Measurements from ENCODE around the gene C12orf75. TPM values are rescaled to one million over a fixed set of nuclear protein-coding genes. Genes with fewer than 3 reads are reported as not detected.
A peak's percentile ranks its signal among the peaks of the same experiment; 100 is the strongest.

The C12orf75 gene
- total and polyA plus RNA-seq, 2 donors (not counting 3 experiments of a cell fraction or from before 2014, with no cell fraction given): 23.6 to 60.7 TPM

GRCh38 chr12:105382771-105383622 is 52.5 kb downstream of the C12orf75 start:
- no peaks in the 10 kb centered on the region for H3K9me1 ChIP-seq (replicated peaks; ENCODE audit: control insufficient read depth, extremely low read depth, insufficient read depth, low read length)
- peak overlapping the region; percentile 76 for H3K9ac ChIP-seq (replicated peaks; ENCODE audit: extremely low read depth, insufficient read depth, low read length)
- TF ChIP-seq FOS (IDR thresholded peaks at IDR 0.05; ENCODE audit: borderline replicate concordance, insufficient read depth, low read length) (peak; percentile 45), POLR2A (IDR thresholded peaks at IDR 0.05; ENCODE audit: low read depth, low read length) (no peak)
- TF ChIP-seq, protein P1, sequence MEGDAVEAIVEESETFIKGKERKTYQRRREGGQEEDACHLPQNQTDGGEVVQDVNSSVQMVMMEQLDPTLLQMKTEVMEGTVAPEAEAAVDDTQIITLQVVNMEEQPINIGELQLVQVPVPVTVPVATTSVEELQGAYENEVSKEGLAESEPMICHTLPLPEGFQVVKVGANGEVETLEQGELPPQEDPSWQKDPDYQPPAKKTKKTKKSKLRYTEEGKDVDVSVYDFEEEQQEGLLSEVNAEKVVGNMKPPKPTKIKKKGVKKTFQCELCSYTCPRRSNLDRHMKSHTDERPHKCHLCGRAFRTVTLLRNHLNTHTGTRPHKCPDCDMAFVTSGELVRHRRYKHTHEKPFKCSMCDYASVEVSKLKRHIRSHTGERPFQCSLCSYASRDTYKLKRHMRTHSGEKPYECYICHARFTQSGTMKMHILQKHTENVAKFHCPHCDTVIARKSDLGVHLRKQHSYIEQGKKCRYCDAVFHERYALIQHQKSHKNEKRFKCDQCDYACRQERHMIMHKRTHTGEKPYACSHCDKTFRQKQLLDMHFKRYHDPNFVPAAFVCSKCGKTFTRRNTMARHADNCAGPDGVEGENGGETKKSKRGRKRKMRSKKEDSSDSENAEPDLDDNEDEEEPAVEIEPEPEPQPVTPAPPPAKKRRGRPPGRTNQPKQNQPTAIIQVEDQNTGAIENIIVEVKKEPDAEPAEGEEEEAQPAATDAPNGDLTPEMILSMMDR (IDR thresholded peaks at IDR 0.05; ENCODE audit: extremely low read depth in 1 of 2, insufficient read depth in 1 of 2, low read depth in 1 of 2, low read length in 2 of 2): peak; percentile 43 to 65
- H2AFZ ChIP-seq (ENCODE audit: low read depth, low read length): peak overlapping the region; percentile 76
- H3K9me3 ChIP-seq (replicated peaks; ENCODE audit: control insufficient read depth, insufficient read depth, low read length): no peaks in the 10 kb centered on the region
- dilution Hi-C loops (cut with MboI; ENCODE audit: extremely low pct_ligation_motif_present, low sequenced_read_pairs): no loop called here
- intact Hi-C loops (cut with micrococcal nuclease): loop anchor here (1.0 to 10.0 kb wide), 8 partner anchors 52 to 1178 kb away; partner anchors contain the start of gene C12orf75
- peak overlapping the region; percentile 73 for H3K27ac ChIP-seq (ENCODE audit: insufficient read depth, low read depth, low read length)
- peaks cover 13% of the 10 kb centered on the region for H3K4me1 ChIP-seq (ENCODE audit: control insufficient read depth, extremely low read depth, insufficient read depth, low read length)
- peak overlapping the region; percentile 84 for H3K4me2 ChIP-seq (ENCODE audit: insufficient read depth, low read length)
- BruUV-seq (replicated peaks): TSS peak; percentile 47
- ChIA-PET POLR2A (no interaction called here), CTCF (interaction anchor here (0.6 to 3.0 kb wide), 42 partner anchors 8 to 1001 kb away, joined by 3 to 26 read pairs (median 4); partner anchors contain the start of genes APPL2 and C12orf75)
- DNase-seq (ENCODE audit: low read depth, low spot score) (peak; percentile 84), FAIRE-seq (peak; percentile 83)
- no peaks in the 10 kb centered on the region for H3K79me2 ChIP-seq (ENCODE audit: control insufficient read depth, insufficient read depth, low read length)
- no peaks in the 10 kb centered on the region for H4K20me1 ChIP-seq (replicated peaks; ENCODE audit: control insufficient read depth, extremely low read depth, insufficient read depth, low read length)
- H3K27me3 ChIP-seq (ENCODE audit: control insufficient read depth in 2 of 2, insufficient read depth in 2 of 2, low read length in 2 of 2): no peaks in the 10 kb centered on the region
- no peaks in the 10 kb centered on the region for H3K36me3 ChIP-seq (ENCODE audit: control insufficient read depth in 2 of 2, extremely low read depth in 1 of 2, insufficient read depth in 2 of 2, low read length in 2 of 2)
- H3K4me3 ChIP-seq (replicated peaks in 1 of 3; ENCODE audit: insufficient read depth in 1 of 3, low read depth in 1 of 3, low read length in 3 of 3): peak overlapping the region; percentile 24 to 62 (median 34)

DNA sequence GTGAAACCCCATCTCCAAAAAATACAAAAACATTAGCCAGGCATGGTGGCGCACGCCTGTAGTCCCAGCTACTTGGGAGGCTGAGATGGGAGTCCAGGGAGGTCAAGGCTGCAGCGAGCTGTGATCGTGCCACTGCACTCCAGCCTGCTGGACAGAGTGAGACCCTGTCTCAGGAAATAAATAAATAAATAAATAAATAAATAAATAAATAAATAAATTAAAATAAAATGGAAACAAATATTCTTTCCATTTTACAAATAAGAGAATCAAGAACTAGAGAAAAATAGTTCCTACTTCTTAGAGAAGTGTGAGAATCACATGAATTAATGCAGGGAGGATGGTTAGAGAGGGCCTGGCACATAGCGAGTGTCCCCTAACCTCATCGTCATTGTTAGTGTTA is 53.7 kb downstream of the C12orf75 start:
- Histone ChIP-seq H3K9me3 (replicated peaks; ENCODE audit: control insufficient read depth, insufficient read depth, low read length) (no peaks in the 10 kb centered on the region), H2AFZ (ENCODE audit: low read depth, low read length) (no peak overlapping the region), H3K79me2 (ENCODE audit: control insufficient read depth, insufficient read depth, low read length) (no peaks in the 10 kb centered on the region), H3K4me2 (ENCODE audit: insufficient read depth, low read length) (no peak overlapping the region), H3K4me1 (ENCODE audit: control insufficient read depth, extremely low read depth, insufficient read depth, low read length) (peaks cover 13% of the 10 kb centered on the region), H3K27me3 (ENCODE audit: control insufficient read depth in 2 of 2, insufficient read depth in 2 of 2, low read length in 2 of 2) (no peaks in the 10 kb centered on the region), H3K27ac (ENCODE audit: insufficient read depth, low read depth, low read length) (no peak overlapping the region), H3K36me3 (ENCODE audit: control insufficient read depth in 2 of 2, extremely low read depth in 1 of 2, insufficient read depth in 2 of 2, low read length in 2 of 2) (no peaks in the 10 kb centered on the region), H3K9ac (replicated peaks; ENCODE audit: extremely low read depth, insufficient read depth, low read length) (no peak overlapping the region), H4K20me1 (replicated peaks; ENCODE audit: control insufficient read depth, extremely low read depth, insufficient read depth, low read length) (no peaks in the 10 kb centered on the region), H3K4me3 (replicated peaks in 1 of 3; ENCODE audit: insufficient read depth in 1 of 3, low read depth in 1 of 3, low read length in 3 of 3) (no peak overlapping the region), H3K9me1 (replicated peaks; ENCODE audit: control insufficient read depth, extremely low read depth, insufficient read depth, low read length) (no peaks in the 10 kb centered on the region)
- intact Hi-C loops (cut with micrococcal nuclease) (loop anchor here (10.0 kb wide), 1 partner anchor 1179 kb away; no protein-coding TSS in a partner anchor), dilution Hi-C loops (cut with MboI; ENCODE audit: extremely low pct_ligation_motif_present, low sequenced_read_pairs) (no loop called here)
- FAIRE-seq (no peak), DNase-seq (ENCODE audit: low read depth, low spot score) (no peak)
- ChIA-PET POLR2A (no interaction called here), CTCF (interaction anchor here (1.4 to 3.0 kb wide), 8 partner anchors 106 to 224 kb away, joined by 4 to 26 read pairs (median 10); partner anchors contain the start of gene APPL2)
- TF ChIP-seq POLR2A (IDR thresholded peaks at IDR 0.05; ENCODE audit: low read depth, low read length) (no peak), POLR2AphosphoS5 (IDR thresholded peaks at IDR 0.05; ENCODE audit: insufficient read depth, low read depth, low read length) (no peak), JUN (IDR thresholded peaks at IDR 0.05; ENCODE audit: borderline replicate concordance, insufficient read depth, insufficient read length, low read depth) (no peak), GATA2 (IDR thresholded peaks at IDR 0.05; ENCODE audit: insufficient read depth, insufficient read length, low read depth, low read length) (no peak)
- TF ChIP-seq, protein P1 (IDR thresholded peaks at IDR 0.05; ENCODE audit: extremely low read depth in 1 of 2, insufficient read depth in 1 of 2, low read depth in 1 of 2, low read length in 2 of 2): no peak
- BruUV-seq (replicated peaks): no TSS peak
